NK-92 (cell line): ENCODE results near the gene ACLY.
"Not testable (repeated sequence)": the region's sequence is repeated elsewhere in the genome, so short reads cannot be mapped to it uniquely, and the experiment has no call there.

Source experiments
- DNase-seq: peaks from one replicate; lab custom pipeline; 2025; ENCODE audit not compliant: unreplicated experiment; lab: John Stamatoyannopoulos, UW

Gene ACLY

DNA sequence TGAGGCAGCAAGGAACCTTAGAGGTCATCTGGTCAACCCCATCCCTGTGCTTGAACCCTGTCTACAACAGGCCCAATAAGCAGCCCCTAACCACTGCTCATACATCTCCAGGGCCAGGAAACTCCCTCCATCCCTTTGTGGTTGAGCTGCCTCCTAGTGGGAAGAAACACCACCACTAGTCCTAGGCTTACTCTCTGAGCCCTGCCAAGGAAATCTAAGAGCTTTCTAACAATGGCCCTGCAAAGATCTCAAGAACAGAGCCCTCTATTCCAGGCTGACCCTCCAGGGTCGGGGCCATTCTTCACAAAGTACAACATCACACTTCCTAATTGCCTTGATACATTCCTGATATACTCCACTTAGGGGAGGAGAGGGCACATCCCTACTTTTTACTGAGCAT is 5.8 kb downstream of the ACLY start:
- no peak for DNase-seq

DNA sequence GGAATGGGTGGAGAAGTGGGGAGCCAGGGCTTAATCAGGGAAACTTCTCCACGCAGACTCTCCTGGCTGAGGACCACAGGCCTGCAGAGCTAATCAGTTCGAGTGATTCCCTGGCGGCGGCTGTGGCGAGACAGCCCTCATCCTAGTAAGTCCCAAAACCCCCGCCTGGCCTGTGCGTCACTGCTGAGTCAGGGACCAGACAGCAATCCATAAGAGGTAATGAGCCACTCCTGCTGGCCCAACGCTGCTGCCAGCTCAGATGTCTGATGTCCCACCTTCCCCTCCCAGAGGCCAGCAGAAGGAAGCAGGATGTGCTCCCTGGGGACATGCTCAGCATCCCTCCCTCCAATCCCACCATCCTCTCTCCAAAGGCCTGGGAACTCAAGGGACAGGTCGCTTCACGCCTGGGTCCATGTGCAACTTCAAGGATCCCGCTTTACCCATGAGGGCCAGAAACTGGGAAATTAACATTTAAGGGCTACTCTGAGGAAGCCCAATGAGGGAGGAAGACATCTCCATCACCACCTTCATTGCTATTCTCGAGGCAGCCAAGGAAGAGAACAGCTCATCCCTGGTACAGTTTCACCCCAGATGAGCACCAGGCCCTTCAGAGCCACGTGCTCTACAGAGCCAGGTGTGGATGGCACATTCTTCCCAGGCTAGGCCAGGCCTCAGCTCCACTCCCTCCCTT is 7.9 kb downstream of the ACLY start:
- no peak for DNase-seq

DNA sequence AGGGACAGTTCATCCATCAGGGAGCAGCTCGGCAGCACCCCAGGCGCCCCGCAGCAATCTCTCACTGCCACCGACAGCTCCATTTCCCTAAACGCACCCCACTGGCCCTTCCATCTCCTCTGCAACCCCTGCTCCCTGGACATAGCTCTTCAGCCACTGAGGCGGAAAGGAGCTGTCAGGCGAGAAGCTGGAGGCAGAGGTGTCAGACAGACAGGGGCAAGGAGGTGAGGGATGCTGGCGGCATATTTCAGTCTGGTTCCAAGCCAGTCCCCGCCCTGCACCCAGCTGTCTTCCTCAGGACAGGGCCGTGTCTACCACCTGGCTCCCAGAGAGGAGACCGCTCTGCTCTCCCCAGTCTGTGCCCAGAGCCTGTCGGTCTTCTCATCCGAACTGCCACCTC is 9.7 kb downstream of the ACLY start:
- DNase-seq: no peak

DNA sequence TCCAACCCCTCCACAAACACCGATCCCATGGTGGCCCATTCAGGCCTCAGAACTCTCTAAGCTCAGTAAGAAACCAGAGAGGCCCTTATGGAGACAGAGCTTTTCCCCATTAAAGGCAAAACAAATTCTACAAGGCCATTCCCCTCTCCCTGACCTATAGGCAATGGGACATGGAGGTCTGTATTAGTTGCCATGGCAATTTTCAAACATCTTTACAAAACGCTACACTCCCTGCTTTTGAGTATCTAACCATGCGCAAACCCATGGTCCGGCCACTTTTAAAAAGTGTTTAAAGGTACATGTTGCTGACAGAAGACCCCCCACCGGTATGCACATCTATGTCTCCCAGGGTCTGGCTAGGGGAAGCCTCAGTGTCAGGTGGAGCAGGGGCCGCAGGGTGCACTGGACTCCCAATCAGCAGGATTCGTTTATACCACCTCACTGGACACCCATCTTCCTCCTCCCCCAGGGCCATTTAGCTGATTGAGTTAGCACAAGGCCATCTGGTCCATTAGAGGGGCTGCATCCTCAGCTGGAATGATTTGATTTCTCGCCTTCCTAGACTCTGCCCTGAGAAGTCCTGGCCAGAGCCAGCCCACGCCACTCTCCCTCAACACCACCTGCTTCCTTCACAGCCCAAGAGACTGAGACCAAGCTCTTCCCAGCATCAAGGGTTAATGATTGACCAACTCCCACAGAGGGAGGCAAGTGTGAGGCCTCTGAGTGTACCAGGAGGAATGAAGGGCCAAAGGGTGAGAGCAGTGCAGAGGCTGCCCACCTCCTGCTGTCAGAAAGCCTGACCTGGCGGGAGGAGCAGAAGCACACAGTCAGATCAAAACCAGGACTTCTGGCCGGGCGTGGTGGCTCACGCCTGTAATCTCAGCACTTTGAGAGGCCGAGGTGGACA is 10.9 kb downstream of the ACLY start:
- DNase-seq: no peak

DNA sequence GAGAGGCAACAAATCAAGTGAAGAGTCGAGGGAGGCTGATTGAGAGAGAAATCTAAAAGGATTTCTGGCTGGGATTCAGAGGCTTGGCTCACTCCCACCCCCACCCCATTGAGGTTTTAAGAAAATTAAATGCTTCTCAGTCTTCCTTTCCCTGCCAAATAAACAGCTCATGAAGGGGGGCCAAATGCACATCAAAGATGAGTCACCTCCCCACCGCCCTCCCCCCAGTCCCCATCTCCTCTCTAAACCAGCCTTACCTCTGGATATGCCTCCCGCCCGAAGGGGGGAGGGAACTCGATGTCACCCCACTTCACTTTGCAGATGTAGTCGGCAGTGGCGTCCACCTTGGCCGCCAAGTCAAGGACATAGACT is 11.6 kb downstream of the ACLY start:
- no peak for DNase-seq

DNA sequence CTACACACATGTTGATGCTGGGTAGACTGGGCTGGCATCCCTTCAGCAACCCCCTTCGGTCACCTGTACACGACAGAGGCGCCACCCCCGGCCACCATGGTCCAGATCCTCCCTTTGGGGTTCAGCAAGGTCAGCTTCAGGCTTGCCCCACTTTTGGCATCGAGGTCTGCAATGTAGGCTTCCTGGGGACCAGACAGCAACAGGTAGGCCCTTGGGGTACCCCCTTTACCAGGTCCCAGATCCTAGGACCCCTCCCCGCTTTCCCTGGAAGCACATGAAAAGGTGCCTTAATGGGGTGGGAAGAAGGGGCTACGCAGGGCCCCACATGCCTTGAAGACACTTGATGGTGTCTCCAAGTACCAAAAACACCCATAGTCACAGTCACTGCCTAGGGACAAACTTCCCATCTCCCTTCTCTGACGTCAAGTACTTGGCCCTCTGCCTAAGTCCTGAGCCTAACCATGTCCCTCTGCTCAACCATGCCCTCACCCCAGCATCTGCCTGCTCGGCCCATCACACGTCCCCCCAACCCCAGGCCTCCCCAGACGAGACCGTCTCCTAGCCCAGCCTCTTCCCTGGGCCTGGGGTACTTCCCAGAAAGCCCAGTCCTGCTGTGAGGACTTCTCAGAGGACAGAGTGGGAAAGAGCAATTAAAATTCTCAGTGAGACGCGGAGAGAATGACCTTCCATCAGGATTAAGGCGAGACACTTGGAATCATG is 12.1 kb downstream of the ACLY start:
- DNase-seq: no peak

DNA sequence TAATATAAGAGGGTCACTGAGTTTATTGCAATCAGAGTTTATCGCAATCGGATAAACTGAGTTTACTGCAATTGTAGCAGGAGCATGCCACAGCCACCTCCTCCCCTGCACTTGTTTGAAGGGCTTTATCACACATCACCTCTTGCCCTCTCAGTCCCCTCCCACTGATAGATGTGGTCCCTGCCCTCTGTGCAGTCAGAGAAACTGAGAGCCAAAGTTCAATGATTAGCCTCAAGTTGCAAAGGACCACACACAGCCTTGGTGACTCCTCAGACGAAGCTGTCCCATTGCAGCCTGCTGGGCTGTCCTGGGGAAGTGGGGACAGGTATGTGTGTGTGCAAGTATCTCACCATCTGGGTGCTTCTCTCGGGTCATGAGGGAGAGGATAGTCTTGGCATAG is 13.6 kb downstream of the ACLY start:
- no peak for DNase-seq

DNA sequence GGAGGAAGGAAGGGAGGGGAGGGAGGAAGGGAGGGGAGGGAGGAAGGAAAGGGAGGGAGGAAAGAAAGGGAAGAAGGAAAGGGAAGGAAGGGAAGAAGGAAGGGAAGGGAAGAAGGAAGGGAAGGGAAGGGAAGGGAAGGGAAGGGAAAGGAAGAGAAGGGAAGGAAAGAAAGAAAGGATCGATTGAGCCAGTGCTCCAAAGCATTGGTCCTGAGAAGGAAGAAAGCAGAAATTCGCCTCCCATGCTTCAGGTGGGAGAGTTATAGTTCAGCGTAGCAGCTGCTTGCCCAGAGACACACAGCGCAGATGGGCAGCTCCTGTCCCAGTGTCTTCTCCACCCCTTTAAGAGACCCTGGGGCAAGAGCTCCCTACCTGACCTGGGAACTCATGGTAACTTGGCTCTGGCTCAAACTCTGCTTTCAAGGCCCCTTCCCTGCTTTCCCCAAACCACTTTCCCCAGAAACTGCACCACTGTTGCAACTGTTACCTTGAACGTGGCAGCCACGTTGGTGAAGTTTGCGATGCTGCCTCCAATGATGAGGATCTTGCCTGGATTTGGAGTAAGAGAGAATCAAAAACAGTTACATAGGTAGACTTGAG is 14.4 kb downstream of the ACLY start:
- DNase-seq: no peak

DNA sequence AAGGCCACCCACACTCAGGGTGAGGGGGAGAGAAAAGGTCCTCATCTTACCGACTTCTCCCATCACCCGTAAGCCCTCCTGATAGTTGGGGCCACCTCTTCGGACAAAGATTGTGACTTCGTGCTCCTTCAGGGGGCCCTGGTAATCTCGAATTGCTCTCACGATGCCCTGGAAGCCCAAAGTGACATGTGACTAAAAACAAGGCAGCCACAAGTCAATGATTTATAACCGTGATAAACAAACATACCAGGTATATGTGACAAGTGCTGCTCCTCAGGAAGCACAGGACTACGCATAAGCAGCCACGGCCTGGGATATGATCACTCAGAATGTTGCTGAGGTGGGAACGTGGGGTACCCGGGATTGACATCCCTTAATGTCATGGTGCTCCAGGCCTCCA is 17.1 kb downstream of the ACLY start:
- no peak for DNase-seq

DNA sequence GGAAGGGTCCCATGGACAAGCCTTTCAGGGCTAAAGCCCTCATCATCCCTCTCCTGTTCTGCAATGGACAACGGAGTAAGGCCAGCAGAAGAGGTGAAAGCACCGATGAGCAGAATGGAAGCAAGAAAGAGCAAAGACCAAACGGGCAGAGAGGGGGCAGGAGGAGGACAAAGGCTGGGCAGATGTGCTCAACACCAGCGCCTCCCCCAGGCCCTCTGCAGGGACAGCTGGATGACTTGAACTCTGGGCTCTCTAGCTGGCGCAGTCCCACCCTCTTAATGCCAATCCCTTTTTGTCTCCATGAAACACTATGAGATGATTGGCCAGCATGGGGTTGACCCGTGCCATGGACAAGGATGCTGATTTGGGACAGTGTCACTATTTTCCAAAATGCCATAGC is 22.0 kb downstream of the ACLY start:
- no peak for DNase-seq

DNA sequence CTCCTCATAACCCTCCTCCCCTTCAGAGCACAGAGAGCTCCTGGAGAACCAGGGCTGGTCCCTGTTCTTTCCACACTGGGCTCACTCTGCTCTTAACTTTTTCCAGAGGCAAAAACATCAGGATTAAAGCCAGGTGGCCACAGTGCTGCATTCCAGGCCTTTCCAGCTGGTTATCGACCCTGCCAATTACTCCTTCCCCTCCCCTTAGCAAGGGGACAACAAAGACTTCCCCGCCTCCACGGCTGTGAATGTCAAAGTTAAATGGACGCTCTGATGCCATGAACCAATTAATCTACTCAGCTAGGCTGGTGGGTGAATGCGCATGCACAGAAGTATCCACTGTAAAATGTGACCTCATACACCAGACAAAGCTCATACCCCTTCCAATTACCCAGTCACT is 23.1 kb downstream of the ACLY start:
- no peak for DNase-seq

DNA sequence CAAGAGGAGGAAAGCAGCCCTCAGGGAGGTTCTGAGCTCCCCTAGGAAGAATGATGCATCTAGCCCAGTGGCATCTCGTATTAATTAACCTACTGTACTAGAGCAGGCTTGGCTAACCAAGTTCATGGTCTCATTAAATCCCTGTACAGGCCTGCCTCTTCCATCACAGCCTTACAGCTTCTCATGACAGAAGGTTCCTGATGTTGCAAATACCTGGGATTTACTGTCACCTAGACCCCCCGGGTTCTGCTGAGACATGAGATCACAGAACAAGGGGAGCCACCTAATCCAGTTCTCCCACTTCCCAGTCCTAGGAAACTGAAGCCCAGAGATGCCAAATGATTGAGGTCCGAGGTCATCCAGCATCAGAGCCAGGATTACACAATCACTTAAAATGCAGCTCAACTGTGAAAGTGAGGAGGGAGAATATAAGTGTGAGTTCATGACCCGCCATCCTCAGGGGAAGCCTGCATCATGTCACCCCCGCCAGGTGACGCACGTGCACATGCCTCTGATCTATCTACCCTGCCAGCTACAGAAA is 23.9 kb downstream of the ACLY start:
- no peak for DNase-seq

DNA sequence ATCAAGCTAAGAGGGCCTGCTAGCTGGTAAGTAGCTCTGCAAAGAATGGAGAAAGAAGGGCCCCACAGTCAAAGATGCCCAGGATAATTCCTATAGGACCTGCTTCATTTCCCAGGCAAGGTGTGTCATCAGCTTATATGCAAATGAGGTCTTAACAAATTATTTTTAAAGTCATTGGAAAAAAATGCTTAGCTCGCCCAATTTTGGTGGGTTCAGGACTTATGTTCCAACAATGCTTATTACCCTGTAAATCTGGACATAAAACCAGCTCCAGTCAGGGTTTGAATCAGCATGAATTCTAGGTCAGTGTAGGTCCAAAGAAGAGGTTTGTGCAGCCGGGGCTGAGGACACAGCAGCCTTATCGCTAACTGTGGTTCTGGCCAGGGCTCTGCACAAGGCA is 25.4 kb downstream of the ACLY start:
- DNase-seq: no peak

DNA sequence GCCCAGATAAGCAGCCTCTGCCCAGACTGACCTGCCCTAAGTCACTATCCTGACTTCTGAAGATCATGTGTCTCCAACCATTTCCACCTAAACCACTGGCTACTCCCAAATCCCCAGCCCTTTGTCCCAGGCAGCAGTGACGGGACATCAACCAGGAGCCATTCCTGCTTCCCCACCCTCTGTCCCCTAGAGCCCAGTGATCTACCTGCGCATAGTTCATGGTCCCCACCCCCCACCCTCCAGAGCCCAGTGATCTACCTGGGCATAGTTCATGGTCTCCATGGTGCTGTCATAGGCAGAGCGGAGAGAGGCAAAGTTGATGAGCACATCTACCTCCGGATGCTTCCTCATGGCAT is 26.8 kb downstream of the ACLY start:
- DNase-seq: no peak

DNA sequence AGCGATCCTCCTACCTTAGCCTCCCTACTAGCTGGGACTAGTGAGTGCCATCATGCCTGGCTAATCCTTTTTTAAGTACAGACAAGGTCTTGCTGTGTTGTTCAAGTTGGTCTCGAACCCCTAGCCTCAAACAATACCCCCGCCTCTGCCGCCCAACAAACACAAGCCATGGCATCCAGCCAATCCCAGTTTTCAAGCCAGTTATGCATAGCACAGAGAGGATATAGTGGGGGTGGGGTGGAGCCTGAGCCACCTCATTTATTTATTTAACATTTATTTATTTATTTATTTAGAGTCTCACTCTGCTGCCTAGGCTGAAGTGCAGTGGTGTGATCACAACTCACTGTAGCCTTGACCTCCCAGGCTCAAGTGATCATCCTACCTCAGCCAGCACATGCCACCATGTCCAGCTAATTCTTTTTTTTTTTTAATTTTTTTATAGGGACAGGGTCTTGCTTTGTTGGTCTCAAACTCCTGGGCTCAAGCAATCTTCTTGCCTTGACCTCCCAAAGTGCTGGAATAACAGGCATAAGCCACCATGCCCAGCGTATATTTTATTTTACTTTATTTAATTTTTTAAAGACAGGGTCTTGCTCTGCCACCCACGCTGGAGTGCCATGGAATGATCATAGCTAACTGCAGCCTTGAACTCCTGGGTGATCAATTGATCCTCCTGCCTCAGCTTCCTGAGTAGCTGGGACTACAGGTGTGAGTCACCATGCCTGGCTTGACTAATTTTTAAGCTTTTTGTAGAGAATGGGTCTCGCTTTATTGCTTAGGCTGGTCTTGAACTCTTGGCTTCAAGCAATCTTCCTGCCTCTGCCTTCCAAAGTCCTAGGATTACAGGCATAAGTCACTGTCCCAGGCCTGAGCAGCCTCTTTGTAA is 27.4 kb downstream of the ACLY start:
- no peak for DNase-seq

DNA sequence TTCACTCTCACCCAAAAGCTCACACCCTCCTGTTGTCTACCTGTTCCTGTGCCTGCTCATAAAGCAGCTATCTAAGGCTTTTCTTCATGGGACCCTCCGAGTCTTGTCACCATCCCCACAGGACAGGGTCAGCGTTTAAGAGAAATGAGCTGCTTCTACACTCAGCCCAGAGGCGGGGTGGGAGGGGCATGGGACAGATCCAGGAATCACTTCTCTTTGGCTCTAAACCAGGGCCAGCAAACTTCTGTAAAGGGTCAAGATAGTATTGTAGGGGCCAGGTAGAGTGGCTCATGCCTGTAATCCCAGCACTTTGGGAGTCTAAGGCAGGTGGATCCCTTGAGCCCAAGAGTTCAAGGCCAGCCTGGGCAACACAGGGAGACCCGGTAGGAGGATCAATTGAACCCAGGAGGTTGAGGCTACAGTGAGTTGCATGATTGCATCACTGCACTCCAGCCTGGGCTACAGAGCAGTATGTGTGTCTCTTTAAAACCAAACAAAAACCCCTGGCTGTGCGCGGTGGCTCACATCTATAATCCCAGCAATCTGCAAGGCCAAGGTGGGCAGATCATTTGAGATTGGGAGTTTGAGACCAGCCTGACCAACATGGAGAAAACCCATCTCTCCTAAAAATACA is 30.3 kb downstream of the ACLY start:
- DNase-seq: no peak

DNA sequence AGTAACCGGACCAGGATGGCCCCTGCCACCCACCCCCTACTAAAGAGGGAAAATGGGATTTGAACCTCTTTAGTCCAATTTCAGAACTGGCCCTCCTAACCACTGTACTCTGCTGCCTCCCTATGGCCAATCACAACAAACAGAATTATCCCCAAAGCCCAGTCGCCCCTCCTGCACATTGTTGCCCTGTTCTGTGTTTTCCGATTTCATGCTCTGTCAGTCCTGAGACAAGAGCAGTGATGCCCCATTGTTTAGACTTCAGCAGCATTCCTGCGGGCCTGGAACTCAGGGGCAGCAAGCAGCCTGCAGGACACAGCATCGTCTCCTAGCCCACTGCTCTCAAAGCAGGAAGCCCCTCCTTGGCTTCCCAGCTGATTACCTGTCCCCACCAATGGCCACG is 33.0 kb downstream of the ACLY start:
- DNase-seq: no peak

DNA sequence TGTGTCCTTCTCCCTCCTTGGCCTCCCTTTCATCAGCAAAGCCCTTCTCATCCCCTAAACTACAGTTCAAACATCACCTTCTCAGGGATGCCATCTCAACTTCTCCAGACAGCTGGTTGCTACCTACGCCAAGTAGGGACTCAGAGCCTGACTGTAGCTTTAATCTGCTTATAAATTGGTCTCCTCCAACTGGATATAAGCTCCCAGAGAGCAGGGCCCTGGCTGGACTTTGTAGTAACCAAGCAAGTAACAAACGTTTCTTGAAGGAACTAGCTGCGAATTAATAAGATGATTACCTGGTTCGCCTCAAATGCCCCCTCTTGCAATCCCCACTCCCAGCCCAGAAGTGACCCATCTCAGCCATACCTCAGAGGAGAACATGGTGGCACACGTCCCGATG is 36.0 kb downstream of the ACLY start:
- no peak for DNase-seq

DNA sequence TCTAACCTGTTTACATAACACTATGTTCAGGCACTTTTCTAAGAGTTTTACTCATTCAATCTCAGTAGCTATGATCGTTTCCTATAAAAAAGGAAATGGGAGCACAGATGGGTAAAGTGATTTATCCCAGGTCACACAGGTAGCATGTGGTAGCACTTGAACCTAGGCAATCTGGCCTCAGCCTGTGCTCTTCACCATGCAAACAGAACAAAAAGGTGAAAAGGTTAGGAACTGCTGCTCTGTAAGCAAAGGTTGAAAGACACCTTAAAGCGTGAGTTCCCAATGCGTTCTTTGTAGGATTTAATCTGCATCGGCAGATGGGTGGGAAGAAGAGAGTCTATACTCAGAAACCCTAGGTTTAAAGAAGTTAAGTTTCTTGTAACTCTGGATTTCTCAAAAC is 38.6 kb downstream of the ACLY start:
- DNase-seq: no peak

DNA sequence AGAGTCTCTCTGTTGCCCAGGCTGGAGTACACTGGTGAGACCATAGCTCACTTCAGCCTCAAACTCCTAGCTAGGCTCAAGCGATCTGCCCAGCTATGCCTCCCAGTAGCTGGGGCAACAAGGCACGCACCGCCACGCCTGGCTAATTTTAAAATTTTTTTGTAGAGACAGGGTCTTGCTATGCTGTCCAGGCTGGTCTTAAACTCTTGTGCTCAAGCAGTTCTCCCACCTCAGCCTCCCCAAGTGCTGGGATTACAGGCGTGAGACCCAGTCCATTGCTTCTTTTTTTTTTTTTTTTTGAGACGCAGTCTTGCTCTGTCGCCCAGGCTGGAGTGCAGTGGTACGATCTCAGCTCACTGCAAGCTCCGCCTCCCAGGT is 44.5 kb downstream of the ACLY start:
- DNase-seq: not testable (repeated sequence)
